Stimulated activated CD4-positive, alpha-beta T cell treated with anti-CD3 and anti-CD28 coated beads, Interleukin-2, amount 100 ng/mL, for 24 hours (primary cell): ENCODE results near the gene CCDC38.

ENCODE experiments used
- DNase-seq, 2 donors: peaks; one replicate each; pipeline ENCODE4 v3.0.0-alpha.2; 2020

The CCDC38 gene

GRCh38 chr12:95830335-95831089 is 111.9 kb downstream of the CCDC38 start:
- no peak for DNase-seq

- DNase-seq, result no peak
Observed at GRCh38 chr12:95829395-95829794, 113.0 kb downstream of the CCDC38 start.

- DNase-seq, result no peak
Observed at GRCh38 chr12:95820096-95820703, 122.2 kb downstream of the CCDC38 start.
